Smooth muscle cell (in vitro differentiated cells): ENCODE data around the gene PPARGC1A. TPM values are rescaled to one million over a fixed set of nuclear protein-coding genes. Genes with fewer than 3 reads are reported as not detected.

Experiments
- DNase-seq: peaks from one replicate; lab custom pipeline; 2025; ENCODE audit not compliant: unreplicated experiment; lab: John Stamatoyannopoulos, UW
- H2AFZ ChIP-seq: fragments of 200-600 bp; sonication (generic); 2 replicates; pipeline ENCODE4 v1.6.0; 2016; ENCODE audit warnings: antibody characterized with exemption, low read depth, mild to moderate bottlenecking
- H3F3A ChIP-seq: fragments of 200-600 bp; sonication (generic); 2 replicates; pipeline ENCODE4 v1.6.0; 2017; ENCODE audit warnings: antibody characterized with exemption, low read depth
- H3K27ac ChIP-seq: fragments of 200-600 bp; sonication (generic); 2 replicates; pipeline ENCODE4 v1.5.1; 2016; ENCODE audit warnings: low read depth, mild to moderate bottlenecking
- H3K27me3 ChIP-seq: fragments of 200-600 bp; sonication (generic); 2 replicates; pipeline ENCODE4 v1.6.1; 2016; ENCODE audit warnings: low read depth, mild to moderate bottlenecking
- H3K36me3 ChIP-seq: fragments of 200-600 bp; sonication (generic); 2 replicates; pipeline ENCODE4 v1.5.1; 2016; ENCODE audit warnings: low read depth
- H3K4me1 ChIP-seq: fragments of 200-600 bp; sonication (generic); 2 replicates; pipeline ENCODE4 v1.5.1; 2016; ENCODE audit warnings: low read depth
- H3K4me2 ChIP-seq: fragments of 200-600 bp; sonication (generic); 2 replicates; pipeline ENCODE4 v1.6.0; 2016; ENCODE audit warnings: mild to moderate bottlenecking
- H3K4me3 ChIP-seq: fragments of 200-600 bp; sonication (generic); 2 replicates; pipeline ENCODE4 v1.5.1; 2016; ENCODE audit warnings: mild to moderate bottlenecking
- H3K79me2 ChIP-seq: fragments of 200-600 bp; sonication (generic); 2 replicates; pipeline ENCODE4 v1.6.0; 2016; ENCODE audit warnings: low read depth, mild to moderate bottlenecking
- H3K9ac ChIP-seq: fragments of 200-600 bp; sonication (generic); 2 replicates; pipeline ENCODE4 v1.6.0; 2016; ENCODE audit warnings: low read depth
- H3K9me3 ChIP-seq: fragments of 200-600 bp; sonication (generic); replicated peaks from 2 replicates; pipeline ENCODE4 v1.5.1; 2016; ENCODE audit warnings: low read depth
- H4K20me1 ChIP-seq: fragments of 200-600 bp; sonication (generic); 2 replicates; pipeline ENCODE4 v1.6.0; 2016; ENCODE audit warnings: low read depth
- WGBS: methylation state at CpG from one replicate; pipeline ENCODE4 v1.1.7; 2016; ENCODE audit warnings: low lambda C conversion rate; 5-methylcytosine and 5-hydroxymethylcytosine counted together
- polyA plus RNA-seq: library from polyadenylated mRNA; unstranded; fragments of >200 nt; fragmentation: Nextera tagmentation; extraction: Ambion mirVana; gene quantifications from 2 replicates; pipeline ENCODE4 v1.2.1, GENCODE V29; 2016
- total RNA-seq: library from RNA; depleted of rRNA; stranded (reverse); fragments of >200 nt; gene quantifications from 2 replicates; pipeline ENCODE4 v1.2.3, GENCODE V29; 2014
- TF ChIP-seq, protein P1 (sequence below): fragments of 200-600 bp; sonication (generic); IDR thresholded peaks from 2 replicates; pipeline ENCODE4 v1.5.1; 2017; ENCODE audit warnings: borderline replicate concordance, mild to moderate bottlenecking, antibody characterized with exemption; ENCODE audit not compliant: insufficient read depth, poor library complexity, severe bottlenecking

The PPARGC1A gene, protein sequence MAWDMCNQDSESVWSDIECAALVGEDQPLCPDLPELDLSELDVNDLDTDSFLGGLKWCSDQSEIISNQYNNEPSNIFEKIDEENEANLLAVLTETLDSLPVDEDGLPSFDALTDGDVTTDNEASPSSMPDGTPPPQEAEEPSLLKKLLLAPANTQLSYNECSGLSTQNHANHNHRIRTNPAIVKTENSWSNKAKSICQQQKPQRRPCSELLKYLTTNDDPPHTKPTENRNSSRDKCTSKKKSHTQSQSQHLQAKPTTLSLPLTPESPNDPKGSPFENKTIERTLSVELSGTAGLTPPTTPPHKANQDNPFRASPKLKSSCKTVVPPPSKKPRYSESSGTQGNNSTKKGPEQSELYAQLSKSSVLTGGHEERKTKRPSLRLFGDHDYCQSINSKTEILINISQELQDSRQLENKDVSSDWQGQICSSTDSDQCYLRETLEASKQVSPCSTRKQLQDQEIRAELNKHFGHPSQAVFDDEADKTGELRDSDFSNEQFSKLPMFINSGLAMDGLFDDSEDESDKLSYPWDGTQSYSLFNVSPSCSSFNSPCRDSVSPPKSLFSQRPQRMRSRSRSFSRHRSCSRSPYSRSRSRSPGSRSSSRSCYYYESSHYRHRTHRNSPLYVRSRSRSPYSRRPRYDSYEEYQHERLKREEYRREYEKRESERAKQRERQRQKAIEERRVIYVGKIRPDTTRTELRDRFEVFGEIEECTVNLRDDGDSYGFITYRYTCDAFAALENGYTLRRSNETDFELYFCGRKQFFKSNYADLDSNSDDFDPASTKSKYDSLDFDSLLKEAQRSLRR
- total RNA-seq (1.8 and 2.8 TPM in 2 replicates), polyA plus RNA-seq (0.25 and 0.30 TPM in 2 replicates)

DNA sequence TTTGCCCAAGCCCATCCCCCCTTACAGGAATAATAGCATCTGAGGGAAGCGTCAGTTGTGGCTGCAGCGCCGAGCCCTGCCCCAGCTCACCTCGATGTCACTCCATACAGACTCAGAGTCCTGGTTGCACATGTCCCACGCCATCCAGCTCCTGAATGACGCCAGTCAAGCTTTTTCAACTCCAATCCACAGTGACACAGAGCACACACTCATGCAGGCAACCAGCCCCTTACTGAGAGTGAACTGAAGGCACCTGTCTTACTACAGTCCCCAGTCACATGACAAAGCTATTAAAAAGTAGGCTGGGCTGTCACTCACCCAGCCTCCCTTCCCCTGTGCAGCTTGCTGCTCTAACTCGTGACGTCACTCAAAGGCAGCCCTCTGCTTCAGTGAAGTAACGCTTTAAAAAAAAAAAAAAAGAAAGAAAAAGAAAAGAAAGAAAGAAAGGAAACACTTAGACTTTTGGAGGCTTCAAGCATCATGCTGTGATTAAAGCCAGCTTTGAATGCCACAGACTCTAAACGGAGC, at the start of gene PPARGC1A:
TSS of gene PPARGC1A (minus strand) at position 234 of the 528 bp plus-strand sequence. CDS start at position 144, 90 bp downstream.
- H3K4me1 ChIP-seq = peaks cover 22% of the 10 kb centered on the region
- H4K20me1 ChIP-seq = no peaks in the 10 kb centered on the region
- H2AFZ ChIP-seq = peak within 1 kb of the TSS; percentile 87
- H3F3A ChIP-seq = no peaks in the 10 kb centered on the region
- TF ChIP-seq, protein P1, sequence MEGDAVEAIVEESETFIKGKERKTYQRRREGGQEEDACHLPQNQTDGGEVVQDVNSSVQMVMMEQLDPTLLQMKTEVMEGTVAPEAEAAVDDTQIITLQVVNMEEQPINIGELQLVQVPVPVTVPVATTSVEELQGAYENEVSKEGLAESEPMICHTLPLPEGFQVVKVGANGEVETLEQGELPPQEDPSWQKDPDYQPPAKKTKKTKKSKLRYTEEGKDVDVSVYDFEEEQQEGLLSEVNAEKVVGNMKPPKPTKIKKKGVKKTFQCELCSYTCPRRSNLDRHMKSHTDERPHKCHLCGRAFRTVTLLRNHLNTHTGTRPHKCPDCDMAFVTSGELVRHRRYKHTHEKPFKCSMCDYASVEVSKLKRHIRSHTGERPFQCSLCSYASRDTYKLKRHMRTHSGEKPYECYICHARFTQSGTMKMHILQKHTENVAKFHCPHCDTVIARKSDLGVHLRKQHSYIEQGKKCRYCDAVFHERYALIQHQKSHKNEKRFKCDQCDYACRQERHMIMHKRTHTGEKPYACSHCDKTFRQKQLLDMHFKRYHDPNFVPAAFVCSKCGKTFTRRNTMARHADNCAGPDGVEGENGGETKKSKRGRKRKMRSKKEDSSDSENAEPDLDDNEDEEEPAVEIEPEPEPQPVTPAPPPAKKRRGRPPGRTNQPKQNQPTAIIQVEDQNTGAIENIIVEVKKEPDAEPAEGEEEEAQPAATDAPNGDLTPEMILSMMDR = no peak
- peak within 1 kb of the TSS; percentile 32 for H3K9ac ChIP-seq
- DNase-seq = no peak
- WGBS = 6% methylated on average over 10 of the region's 10 CpGs
- peak within 1 kb of the TSS; percentile 10 for H3K27ac ChIP-seq
- H3K9me3 ChIP-seq = no peaks in the 10 kb centered on the region
- peak within 1 kb of the TSS; percentile 83 for H3K4me2 ChIP-seq
- H3K27me3 ChIP-seq = no peaks in the 10 kb centered on the region
- peak within 1 kb of the TSS; percentile 54 for H3K4me3 ChIP-seq
- no peaks in the 10 kb centered on the region for H3K79me2 ChIP-seq
- H3K36me3 ChIP-seq = no peaks in the 10 kb centered on the region

DNA sequence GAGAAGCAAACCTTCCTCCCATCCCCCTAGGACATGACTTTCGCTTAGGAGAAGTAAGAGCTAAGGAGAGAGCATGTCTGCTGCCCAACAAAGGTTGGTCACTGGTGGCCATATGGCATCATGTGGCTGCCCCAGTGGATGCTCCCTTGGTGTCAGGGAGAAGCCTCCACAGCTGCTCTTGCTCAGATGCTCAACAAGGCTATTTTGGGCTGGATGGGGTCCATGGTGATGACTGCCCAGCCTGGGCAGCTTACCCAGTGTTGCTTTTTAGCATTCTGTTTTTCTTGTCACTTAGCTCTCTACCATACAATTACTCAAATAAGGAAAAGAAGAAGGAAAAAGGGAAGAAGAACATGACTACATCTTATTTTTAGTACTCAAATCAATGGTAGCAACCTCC, 48.9 kb upstream of the PPARGC1A start:
- WGBS = 96% methylated on average over 1 of the region's 1 CpG
- Histone ChIP-seq H3F3A (no peaks in the 10 kb centered on the region), H3K27me3 (no peaks in the 10 kb centered on the region), H3K4me2 (no peak overlapping the region), H4K20me1 (no peaks in the 10 kb centered on the region), H3K9ac (no peak overlapping the region), H3K4me1 (no peaks in the 10 kb centered on the region), H3K79me2 (no peaks in the 10 kb centered on the region), H3K27ac (no peak overlapping the region), H2AFZ (no peak overlapping the region), H3K9me3 (no peaks in the 10 kb centered on the region), H3K4me3 (no peak overlapping the region), H3K36me3 (no peaks in the 10 kb centered on the region)
- TF ChIP-seq, protein P1 = no peak
- DNase-seq = no peak

DNA sequence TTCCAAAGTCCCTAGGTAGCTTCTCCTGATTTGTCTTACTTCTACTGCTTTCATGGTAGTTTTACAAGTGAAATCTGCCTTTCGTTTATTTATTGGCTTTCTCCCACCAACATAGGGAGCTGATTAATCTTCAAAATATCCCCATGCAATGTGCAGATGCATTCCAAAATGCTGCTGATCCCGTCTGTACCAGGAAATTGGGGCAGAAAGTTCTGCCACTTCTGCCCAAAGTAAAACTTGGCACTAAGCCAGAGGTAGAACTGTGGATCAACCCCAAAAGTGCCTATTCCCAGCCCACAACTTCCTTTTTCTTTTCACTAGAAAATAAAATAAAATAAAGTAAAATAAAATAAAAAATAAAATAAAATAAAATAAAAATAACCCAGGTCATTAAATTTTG, 47.3 kb upstream of the PPARGC1A start:
- H3K79me2 ChIP-seq = no peaks in the 10 kb centered on the region
- no peak overlapping the region for H3K4me2 ChIP-seq
- no peak overlapping the region for H3K9ac ChIP-seq
- no peaks in the 10 kb centered on the region for H4K20me1 ChIP-seq
- no peak for DNase-seq
- H3K4me1 ChIP-seq = peaks cover 2% of the 10 kb centered on the region
- no peak overlapping the region for H3K4me3 ChIP-seq
- no peak overlapping the region for H2AFZ ChIP-seq
- H3K27me3 ChIP-seq = no peaks in the 10 kb centered on the region
- no peaks in the 10 kb centered on the region for H3K9me3 ChIP-seq
- no peak overlapping the region for H3K27ac ChIP-seq
- H3K36me3 ChIP-seq = no peaks in the 10 kb centered on the region
- no peaks in the 10 kb centered on the region for H3F3A ChIP-seq
- 63% methylated on average over 2 of the region's 2 CpGs for WGBS
- TF ChIP-seq, protein P1 = no peak
